Muscle layer of duodenum (tissue), 2 donors: ENCODE data around the gene ARID1B.
A peak's percentile ranks its signal among the peaks of the same experiment; 100 is the strongest.

Source experiments
- H3K27ac ChIP-seq: one replicate; pipeline ENCODE4 v1.7.0; 2013; ENCODE audit warnings: mild to moderate bottlenecking, low read length
- H3K27me3 ChIP-seq: one replicate; pipeline ENCODE4 v1.7.0; 2013; ENCODE audit warnings: low read depth, mild to moderate bottlenecking, control low read depth, low read length
- H3K36me3 ChIP-seq, 2 donors: one replicate each; pipeline ENCODE4 v1.7.0; 2013; ENCODE audit warnings: low read length in 2 of 2, control low read depth in 1 of 2, mild to moderate bottlenecking in 1 of 2; ENCODE audit not compliant: insufficient read depth in 2 of 2, control insufficient read depth in 1 of 2
- H3K4me1 ChIP-seq, 2 donors: one replicate each; pipeline ENCODE4 v1.7.0; 2013; ENCODE audit warnings: low read length in 2 of 2, mild to moderate bottlenecking in 2 of 2, control low read depth in 1 of 2, moderate library complexity in 1 of 2; ENCODE audit not compliant: insufficient read depth in 2 of 2, control insufficient read depth in 1 of 2
- H3K4me3 ChIP-seq, 2 donors: one replicate each; pipeline ENCODE4 v1.7.0; 2013; ENCODE audit warnings: low read length in 2 of 2, low read depth in 1 of 2, mild to moderate bottlenecking in 1 of 2
- H3K9me3 ChIP-seq, 2 donors: one replicate each; pipeline ENCODE4 v1.7.0; 2013; ENCODE audit warnings: low read length in 2 of 2, control low read depth in 1 of 2, mild to moderate bottlenecking in 1 of 2; ENCODE audit not compliant: control insufficient read depth in 1 of 2
- donor health status: healthy.

Gene ARID1B

DNA sequence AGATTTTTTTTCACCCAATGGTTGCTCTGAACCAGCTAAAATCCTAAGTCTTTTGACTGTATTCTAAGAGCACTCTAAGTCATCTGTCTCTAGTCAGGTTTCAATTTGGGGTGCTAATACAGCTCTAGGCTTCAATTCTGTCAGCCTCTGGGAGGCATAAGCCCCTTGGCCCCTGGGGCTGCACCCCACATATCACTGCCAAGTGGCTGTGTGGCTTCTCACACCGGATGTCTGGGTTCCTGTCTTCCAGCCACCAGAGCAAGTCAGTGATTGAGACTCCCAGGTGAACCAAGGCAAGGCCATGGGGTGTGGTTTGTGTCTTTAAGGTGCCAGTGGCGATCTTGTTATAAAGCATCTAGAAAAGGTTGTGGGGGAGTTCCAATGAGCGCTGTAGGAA is 409.6 kb downstream of the ARID1B start:
- Histone ChIP-seq H3K9me3 (no peaks in the 10 kb centered on the region), H3K27me3 (no peaks in the 10 kb centered on the region), H3K27ac (no peak overlapping the region), H3K36me3 (peaks cover 46% of the 10 kb centered on the region in 2 donors), H3K4me1 (peaks cover 0 to 21% of the 10 kb centered on the region in 2 donors), H3K4me3 (no peak overlapping the region)

DNA sequence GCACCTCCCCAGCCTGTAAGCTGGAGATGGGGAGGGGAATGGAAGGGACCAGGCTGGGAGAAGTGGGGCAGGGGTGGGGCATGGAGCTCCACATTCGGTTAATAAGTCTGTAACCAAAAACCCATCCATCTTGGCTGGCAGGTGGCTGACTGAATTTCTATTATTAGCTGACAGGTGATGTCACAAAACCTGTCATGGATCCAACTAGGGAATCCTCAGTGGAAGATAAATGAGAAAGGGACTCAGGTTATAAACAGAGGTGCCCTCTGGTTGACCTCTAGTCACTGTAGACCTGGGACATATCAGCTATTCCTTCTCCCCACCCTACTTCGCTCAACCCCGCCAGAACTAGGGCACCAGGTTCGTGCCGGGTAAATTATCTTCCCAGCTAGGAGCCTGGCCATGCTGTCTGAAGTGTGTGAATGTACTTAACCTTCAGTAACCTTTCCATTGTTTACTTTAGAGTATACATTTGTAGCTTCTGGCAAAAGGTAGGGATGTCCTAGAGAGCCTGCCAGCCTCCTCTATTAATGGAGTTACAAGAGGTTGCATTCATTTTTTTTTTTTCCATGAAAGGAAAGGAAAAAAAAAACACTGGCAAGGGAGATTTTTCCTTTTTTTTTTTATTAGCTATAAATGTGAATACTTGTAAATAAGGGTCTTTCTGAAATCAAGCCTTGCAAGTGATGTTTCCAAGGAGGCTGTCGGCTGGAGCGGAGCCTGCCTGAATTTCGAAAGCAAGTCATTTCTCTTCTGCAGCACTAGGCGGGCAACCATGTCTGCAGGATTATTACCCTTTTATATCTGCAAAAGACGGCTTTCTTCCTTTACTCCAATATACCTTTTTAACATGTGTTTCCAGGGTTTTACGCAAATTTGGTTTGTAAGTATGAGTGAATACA is 410.3 kb downstream of the ARID1B start:
- Histone ChIP-seq H3K27me3 (no peaks in the 10 kb centered on the region), H3K36me3 (peaks cover 48 to 49% of the 10 kb centered on the region in 2 donors), H3K4me3 (no peak overlapping the region), H3K9me3 (no peaks in the 10 kb centered on the region), H3K4me1 (peaks cover 0 to 21% of the 10 kb centered on the region in 2 donors), H3K27ac (peak overlapping the region; percentile 34)

DNA sequence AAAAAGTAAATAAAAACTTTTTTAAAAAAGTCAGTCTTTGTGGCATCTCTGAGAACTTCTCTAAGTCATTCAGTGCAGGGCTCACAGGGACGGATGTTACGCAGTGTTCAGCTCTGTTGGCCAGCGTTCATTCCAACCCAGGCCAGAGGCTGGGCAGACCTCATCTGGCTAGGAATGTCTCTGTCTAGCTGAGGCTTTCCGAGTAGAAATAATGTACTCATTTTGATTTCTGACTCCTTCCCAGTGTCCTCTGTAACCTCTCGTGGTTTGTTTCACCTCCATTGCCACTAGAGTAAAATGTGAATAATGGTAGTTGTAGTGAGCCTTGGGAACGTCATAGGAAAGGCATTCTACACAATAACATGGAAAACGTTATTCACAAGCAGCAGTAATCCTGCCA is 411.0 kb downstream of the ARID1B start:
- Histone ChIP-seq H3K27ac (no peak overlapping the region), H3K4me3 (no peak overlapping the region), H3K4me1 (peaks cover 0 to 21% of the 10 kb centered on the region in 2 donors), H3K9me3 (no peaks in the 10 kb centered on the region), H3K36me3 (peaks cover 47 to 48% of the 10 kb centered on the region in 2 donors), H3K27me3 (no peaks in the 10 kb centered on the region)

DNA sequence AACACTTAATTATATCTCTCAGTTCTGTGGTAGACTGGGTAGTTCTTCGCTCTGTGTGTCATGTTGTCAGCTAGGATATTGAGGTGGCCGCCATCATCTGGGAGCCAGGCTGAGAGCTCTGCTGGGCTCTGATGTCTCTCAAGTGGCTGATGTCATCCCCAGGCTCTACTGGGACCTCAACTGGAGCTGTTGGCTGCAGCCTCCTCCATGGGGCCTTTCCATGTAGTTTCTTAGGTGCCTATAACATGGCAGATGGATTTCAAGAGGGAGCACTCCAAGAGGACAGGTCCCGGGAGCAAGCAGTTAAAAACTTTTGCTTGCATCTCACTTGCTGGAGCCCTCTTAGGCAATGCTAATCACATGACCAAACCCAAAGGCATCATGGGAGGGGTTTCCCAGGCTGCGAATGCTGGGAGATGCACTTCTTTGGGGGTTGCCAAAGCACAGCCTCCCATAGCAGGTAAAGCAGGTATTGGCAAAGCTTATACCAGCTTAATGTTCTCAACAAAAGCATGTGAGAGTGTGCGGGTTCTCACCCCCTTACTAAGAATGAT is 416.3 kb downstream of the ARID1B start:
- Histone ChIP-seq H3K4me3 (no peak overlapping the region), H3K27ac (no peak overlapping the region), H3K9me3 (no peaks in the 10 kb centered on the region), H3K36me3 (peaks cover 44 to 56% of the 10 kb centered on the region in 2 donors), H3K4me1 (peaks cover 0 to 5% of the 10 kb centered on the region in 2 donors), H3K27me3 (no peaks in the 10 kb centered on the region)

DNA sequence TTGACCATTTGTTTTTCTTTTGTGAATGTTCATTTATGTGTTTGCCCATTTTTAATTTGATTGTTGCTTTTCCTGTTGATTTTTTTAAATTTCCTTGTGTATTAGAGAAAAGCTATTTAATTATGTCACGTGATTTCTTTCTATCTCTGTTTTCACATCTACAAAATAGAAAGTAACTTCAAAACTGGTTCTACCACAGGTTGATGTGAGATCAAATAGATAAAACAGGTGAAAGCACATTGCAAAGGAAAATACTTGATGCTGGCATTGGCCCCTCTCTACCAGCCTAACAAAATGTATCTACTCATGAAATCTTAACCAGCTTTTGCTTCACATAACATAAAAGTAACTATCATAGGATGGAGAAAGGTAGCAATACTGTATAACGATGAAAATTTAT is 416.9 kb downstream of the ARID1B start:
- Histone ChIP-seq H3K9me3 (no peaks in the 10 kb centered on the region), H3K27me3 (no peaks in the 10 kb centered on the region), H3K36me3 (peaks cover 47 to 56% of the 10 kb centered on the region in 2 donors), H3K4me3 (no peak overlapping the region), H3K4me1 (peaks cover 0 to 10% of the 10 kb centered on the region in 2 donors), H3K27ac (no peak overlapping the region)

DNA sequence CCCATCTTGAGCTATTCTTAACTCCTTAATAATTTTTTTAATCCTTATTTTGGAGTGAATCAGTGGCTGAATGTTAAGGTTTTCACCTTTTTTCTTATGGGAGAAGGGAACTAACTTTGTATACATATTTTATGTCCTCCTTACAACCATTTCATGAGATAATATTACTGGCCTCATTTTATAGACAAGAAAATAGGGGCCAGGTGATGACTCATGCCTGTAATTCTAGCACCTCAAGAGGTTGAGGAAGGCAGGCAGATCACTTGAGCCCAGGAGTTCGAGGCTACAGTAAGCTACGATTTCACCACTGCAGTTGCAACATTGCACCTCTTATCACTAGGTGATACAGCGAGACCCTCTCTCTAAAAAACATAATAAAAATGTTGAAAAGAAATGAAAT is 417.5 kb downstream of the ARID1B start:
- Histone ChIP-seq H3K27ac (no peak overlapping the region), H3K4me1 (peaks cover 0 to 10% of the 10 kb centered on the region in 2 donors), H3K4me3 (no peak overlapping the region), H3K9me3 (no peaks in the 10 kb centered on the region), H3K36me3 (peaks cover 43 to 53% of the 10 kb centered on the region in 2 donors), H3K27me3 (no peaks in the 10 kb centered on the region)

DNA sequence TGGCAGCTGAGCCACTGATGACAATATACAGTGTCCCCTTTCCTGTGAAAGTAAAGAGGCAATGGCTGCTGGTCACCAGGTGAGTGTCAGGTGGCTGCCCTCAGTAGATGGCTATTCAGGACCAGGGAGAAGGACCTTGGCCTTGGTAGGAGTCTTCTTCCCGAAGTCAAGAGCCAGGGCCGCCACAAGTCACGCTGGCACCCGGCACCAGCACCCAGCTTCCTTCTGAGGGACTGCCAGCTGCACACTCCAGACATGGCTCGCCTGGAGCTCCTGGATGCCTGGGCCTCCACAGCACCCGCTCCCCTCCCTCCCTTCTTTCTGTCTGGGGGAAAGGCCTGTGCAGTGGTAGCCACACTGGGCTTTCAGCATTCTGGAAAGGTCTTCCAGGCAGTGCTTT is 419.2 kb downstream of the ARID1B start:
- H3K4me3 ChIP-seq = no peak overlapping the region
- no peaks in the 10 kb centered on the region for H3K9me3 ChIP-seq
- peaks cover 0 to 10% of the 10 kb centered on the region in 2 donors for H3K4me1 ChIP-seq
- H3K27me3 ChIP-seq = no peaks in the 10 kb centered on the region
- H3K36me3 ChIP-seq = peaks cover 42 to 52% of the 10 kb centered on the region in 2 donors
- H3K27ac ChIP-seq = no peak overlapping the region

DNA sequence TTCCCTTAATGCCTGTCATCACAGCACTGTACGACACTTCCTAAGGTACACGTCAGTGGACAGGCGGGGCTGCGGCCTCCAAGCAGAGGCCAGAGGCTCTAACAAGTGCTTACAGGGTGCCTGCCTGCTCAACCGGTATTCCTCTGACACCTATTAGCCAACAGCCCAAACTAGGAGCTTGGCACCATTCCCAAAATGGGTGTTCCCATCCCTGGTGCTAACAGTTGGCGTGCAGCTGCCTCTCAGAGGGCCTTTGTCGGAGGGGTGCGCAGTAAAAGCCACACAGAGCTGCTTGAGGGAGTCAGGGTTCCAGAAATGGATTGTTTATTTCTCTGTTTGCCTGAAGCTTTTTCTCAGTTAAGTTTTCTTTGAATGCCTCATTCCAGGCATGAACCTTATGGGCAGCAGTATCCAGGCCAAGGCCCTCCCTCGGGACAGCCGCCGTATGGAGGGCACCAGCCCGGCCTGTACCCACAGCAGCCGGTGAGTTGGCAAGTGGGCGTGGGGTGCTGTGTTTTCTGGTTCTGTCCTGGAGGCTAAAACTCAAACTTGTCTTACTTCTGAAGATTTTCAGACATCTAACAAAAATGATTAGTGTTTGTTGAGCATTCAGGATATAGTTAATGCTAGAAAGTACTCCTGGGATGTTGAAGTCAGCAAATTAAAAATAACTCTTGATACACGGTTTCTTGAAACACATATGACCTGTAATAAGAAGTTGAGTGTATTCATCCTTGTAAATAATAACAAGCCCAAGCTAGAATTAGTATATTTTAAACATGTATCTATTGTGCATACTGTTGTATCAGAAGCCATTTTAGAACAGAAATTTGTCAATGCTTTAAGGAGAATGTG is 421.5 kb downstream of the ARID1B start:
- H3K36me3 ChIP-seq = peaks cover 39 to 49% of the 10 kb centered on the region in 2 donors
- no peak overlapping the region for H3K4me3 ChIP-seq
- no peaks in the 10 kb centered on the region for H3K27me3 ChIP-seq
- H3K27ac ChIP-seq = peak overlapping the region; percentile 14
- H3K9me3 ChIP-seq = no peaks in the 10 kb centered on the region
- peaks cover 0 to 14% of the 10 kb centered on the region in 2 donors for H3K4me1 ChIP-seq

DNA sequence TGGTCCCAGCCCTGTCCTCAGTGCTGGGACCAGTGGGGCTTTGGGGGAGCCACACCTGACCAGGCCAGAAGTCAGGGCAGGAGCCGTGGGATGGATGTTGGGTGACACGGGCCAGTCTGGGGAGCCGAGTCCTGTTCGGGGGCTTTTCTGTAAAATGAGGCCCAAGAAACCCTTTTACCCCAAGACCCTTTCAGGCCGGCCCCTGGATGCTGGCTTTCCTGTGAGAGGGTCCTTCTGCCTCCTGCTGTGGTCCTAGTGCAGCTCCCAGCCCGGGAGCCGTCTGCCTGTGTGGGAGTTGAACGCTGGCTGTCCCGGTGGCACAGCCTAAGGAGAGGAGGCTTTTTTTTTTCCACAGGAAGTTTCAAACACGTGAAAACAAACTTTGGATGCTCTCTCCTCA is 422.9 kb downstream of the ARID1B start:
- Histone ChIP-seq H3K9me3 (no peaks in the 10 kb centered on the region), H3K27me3 (no peaks in the 10 kb centered on the region), H3K36me3 (peaks cover 41 to 55% of the 10 kb centered on the region in 2 donors), H3K27ac (no peak overlapping the region), H3K4me3 (no peak overlapping the region), H3K4me1 (peaks cover 0 to 14% of the 10 kb centered on the region in 2 donors)

DNA sequence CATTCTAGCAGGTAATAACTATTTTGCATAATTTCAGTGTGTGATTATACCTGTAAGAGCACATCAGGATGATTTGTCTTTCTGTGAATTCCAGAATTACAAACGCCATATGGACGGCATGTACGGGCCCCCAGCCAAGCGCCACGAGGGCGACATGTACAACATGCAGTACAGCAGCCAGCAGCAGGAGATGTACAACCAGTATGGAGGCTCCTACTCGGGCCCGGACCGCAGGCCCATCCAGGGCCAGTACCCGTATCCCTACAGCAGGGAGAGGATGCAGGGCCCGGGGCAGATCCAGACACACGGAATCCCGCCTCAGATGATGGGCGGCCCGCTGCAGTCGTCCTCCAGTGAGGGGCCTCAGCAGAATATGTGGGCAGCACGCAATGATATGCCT is 423.4 kb downstream of the ARID1B start:
- Histone ChIP-seq H3K27ac (no peak overlapping the region), H3K9me3 (no peaks in the 10 kb centered on the region), H3K4me1 (peaks cover 0 to 14% of the 10 kb centered on the region in 2 donors), H3K4me3 (no peak overlapping the region), H3K36me3 (peaks cover 42 to 55% of the 10 kb centered on the region in 2 donors), H3K27me3 (no peaks in the 10 kb centered on the region)

DNA sequence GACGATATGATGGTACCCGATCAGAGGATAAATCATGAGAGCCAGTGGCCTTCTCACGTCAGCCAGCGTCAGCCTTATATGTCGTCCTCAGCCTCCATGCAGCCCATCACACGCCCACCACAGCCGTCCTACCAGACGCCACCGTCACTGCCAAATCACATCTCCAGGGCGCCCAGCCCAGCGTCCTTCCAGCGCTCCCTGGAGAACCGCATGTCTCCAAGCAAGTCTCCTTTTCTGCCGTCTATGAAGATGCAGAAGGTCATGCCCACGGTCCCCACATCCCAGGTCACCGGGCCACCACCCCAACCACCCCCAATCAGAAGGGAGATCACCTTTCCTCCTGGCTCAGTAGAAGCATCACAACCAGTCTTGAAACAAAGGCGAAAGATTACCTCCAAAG is 423.9 kb downstream of the ARID1B start:
- peaks cover 0 to 14% of the 10 kb centered on the region in 2 donors for H3K4me1 ChIP-seq
- no peak overlapping the region for H3K27ac ChIP-seq
- no peak overlapping the region for H3K4me3 ChIP-seq
- peaks cover 46 to 57% of the 10 kb centered on the region in 2 donors for H3K36me3 ChIP-seq
- no peaks in the 10 kb centered on the region for H3K27me3 ChIP-seq
- H3K9me3 ChIP-seq = no peaks in the 10 kb centered on the region
